DND-41 (cell line): ENCODE results near the gene ZNF888.

Experiments
- CTCF ChIP-seq: IDR thresholded peaks from 2 replicates; pipeline ENCODE4 v1.5.1; 2012; ENCODE audit warnings: borderline replicate concordance, low read length, moderate library complexity, mild to moderate bottlenecking; ENCODE audit not compliant: poor library complexity, severe bottlenecking; ENCODE audit errors: extremely low read depth
- EZH2 ChIP-seq: IDR thresholded peaks from 3 replicates; pipeline ENCODE4 v1.6.1; 2012; ENCODE audit warnings: borderline replicate concordance, low read depth, mild to moderate bottlenecking, moderate library complexity, low read length, inconsistent platforms; ENCODE audit not compliant: severe bottlenecking

GRCh38 chr19:52936954-52937325 lies 13.7 kb upstream of the ZNF888 start:
- no peak for TF ChIP-seq EZH2
- no peak for TF ChIP-seq CTCF
